RWPE1 (cell line): ENCODE results near the gene GFI1.

Source experiments
- CTCF ChIA-PET: fragments of 350-600 bp; sonication (Branson Sonifier 250); formaldehyde crosslinking; extraction: SDS; loops from one replicate; lab custom pipeline; 2021; lab: Yijun Ruan, JAX
- POLR2A ChIA-PET: fragments of 400-600 bp; formaldehyde crosslinking; extraction: SDS; loops from one replicate; lab custom pipeline; 2020; ENCODE audit warnings: antibody characterized with exemption; ENCODE audit not compliant: low non-redundant PET; lab: Yijun Ruan, JAX
- DNase-seq: peaks from one replicate; pipeline ENCODE4 v3.0.0; 2012; ENCODE audit warnings: low spot score
- H3K27ac ChIP-seq: fragments of 450-650 bp; 2 replicates; pipeline ENCODE4 v1.5.1; 2017
- CTCF ChIP-seq: fragments of 450-650 bp; conservative IDR thresholded peaks from 2 replicates; pipeline ENCODE4 v1.5.1; 2017; ENCODE audit warnings: low read depth, mild to moderate bottlenecking

The GFI1 gene

GRCh38 chr1:92502247-92502646 is 15.5 kb upstream of the GFI1 start:
- ChIA-PET CTCF (no interaction called here), POLR2A (no interaction called here)
- no peak overlapping the region for H3K27ac ChIP-seq
- no peak for DNase-seq
- no peak for TF ChIP-seq CTCF

- DNase-seq = no peak
- H3K27ac ChIP-seq = no peak overlapping the region
- ChIA-PET CTCF (no interaction called here), POLR2A (no interaction called here)
- no peak for TF ChIP-seq CTCF
Observed at GRCh38 chr1:92500552-92500951, 13.8 kb upstream of the GFI1 start.

- DNase-seq = no peak
- CTCF ChIA-PET = no interaction called here
- no peak for TF ChIP-seq CTCF
- POLR2A ChIA-PET = no interaction called here
- H3K27ac ChIP-seq = no peak overlapping the region
Observed at GRCh38 chr1:92495392-92496063, 8.8 kb upstream of the GFI1 start.

GRCh38 chr1:92494485-92495141 is 7.9 kb upstream of the GFI1 start:
- ChIA-PET POLR2A (no interaction called here), CTCF (interaction anchor here (0.6 kb wide), 1 partner anchor 39 kb away, joined by 4 read pairs; no protein-coding TSS in a partner anchor)
- no peak for TF ChIP-seq CTCF

GRCh38 chr1:92493139-92493538 is 6.4 kb upstream of the GFI1 start:
- no peak for DNase-seq
- H3K27ac ChIP-seq = no peak overlapping the region
- ChIA-PET CTCF (no interaction called here), POLR2A (no interaction called here)
- TF ChIP-seq CTCF = no peak

More at GRCh38 chr1:92494485-92495141, 7.9 kb upstream of the GFI1 start:
- DNase-seq = no peak
- H3K27ac ChIP-seq = no peak overlapping the region

GRCh38 chr1:92488832-92489231 is 2.1 kb upstream of the GFI1 start:
- CTCF ChIA-PET = interaction anchor here (0.7 kb wide), 1 partner anchor 88 kb away, joined by 3 read pairs; no protein-coding TSS in a partner anchor
- TF ChIP-seq CTCF = no peak
- no peak for DNase-seq
- no peak overlapping the region for H3K27ac ChIP-seq
- POLR2A ChIA-PET = no interaction called here
